Keratinocyte (primary cell): ENCODE measurements around the gene TMEM53.

Experiments used
- EZH2 ChIP-seq: IDR thresholded peaks from one replicate; pipeline ENCODE4 v1.6.1; 2012; ENCODE audit warnings: inconsistent platforms, mild to moderate bottlenecking, low read length, moderate library complexity
- TF ChIP-seq, protein P1 (sequence below), 3 experiments: IDR thresholded peaks in 1 of 3; conservative IDR thresholded peaks in 1 of 3; optimal IDR thresholded peaks in 1 of 3; 2 replicates in 2 of 3; 3 replicates in 1 of 3; pipeline versions ENCODE3 to v1.5.1; 2011; ENCODE audit warnings: low read length in 3 of 3, mild to moderate bottlenecking in 3 of 3, moderate library complexity in 2 of 3, control low read depth in 1 of 3, inconsistent platforms in 1 of 3; ENCODE audit not compliant: insufficient read depth in 2 of 3; ENCODE audit errors: extremely low read depth in 1 of 3

- TF ChIP-seq, protein P1, sequence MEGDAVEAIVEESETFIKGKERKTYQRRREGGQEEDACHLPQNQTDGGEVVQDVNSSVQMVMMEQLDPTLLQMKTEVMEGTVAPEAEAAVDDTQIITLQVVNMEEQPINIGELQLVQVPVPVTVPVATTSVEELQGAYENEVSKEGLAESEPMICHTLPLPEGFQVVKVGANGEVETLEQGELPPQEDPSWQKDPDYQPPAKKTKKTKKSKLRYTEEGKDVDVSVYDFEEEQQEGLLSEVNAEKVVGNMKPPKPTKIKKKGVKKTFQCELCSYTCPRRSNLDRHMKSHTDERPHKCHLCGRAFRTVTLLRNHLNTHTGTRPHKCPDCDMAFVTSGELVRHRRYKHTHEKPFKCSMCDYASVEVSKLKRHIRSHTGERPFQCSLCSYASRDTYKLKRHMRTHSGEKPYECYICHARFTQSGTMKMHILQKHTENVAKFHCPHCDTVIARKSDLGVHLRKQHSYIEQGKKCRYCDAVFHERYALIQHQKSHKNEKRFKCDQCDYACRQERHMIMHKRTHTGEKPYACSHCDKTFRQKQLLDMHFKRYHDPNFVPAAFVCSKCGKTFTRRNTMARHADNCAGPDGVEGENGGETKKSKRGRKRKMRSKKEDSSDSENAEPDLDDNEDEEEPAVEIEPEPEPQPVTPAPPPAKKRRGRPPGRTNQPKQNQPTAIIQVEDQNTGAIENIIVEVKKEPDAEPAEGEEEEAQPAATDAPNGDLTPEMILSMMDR (optimal IDR thresholded peaks at IDR 0.05 in 1 of 3, IDR thresholded peaks at IDR 0.05 in 1 of 3, conservative IDR thresholded peaks at IDR 0.05 in 1 of 3; ENCODE audit: extremely low read depth in 1 of 3, insufficient read depth in 2 of 3, low read length in 3 of 3), result no peak
- no peak for TF ChIP-seq EZH2
Measured at GRCh38 chr1:44620072-44620471, 54.2 kb downstream of the TMEM53 start.
